Measurements from ENCODE around the gene TDRKH.
"Not testable (repeated sequence)": the region's sequence is repeated elsewhere in the genome, so short reads cannot be mapped to it uniquely, and the experiment has no call there.

The TDRKH gene

GRCh38 chr1:151801310-151801820 is 11.1 kb upstream of the TDRKH start:
- DNase-seq, result no peak

DNA sequence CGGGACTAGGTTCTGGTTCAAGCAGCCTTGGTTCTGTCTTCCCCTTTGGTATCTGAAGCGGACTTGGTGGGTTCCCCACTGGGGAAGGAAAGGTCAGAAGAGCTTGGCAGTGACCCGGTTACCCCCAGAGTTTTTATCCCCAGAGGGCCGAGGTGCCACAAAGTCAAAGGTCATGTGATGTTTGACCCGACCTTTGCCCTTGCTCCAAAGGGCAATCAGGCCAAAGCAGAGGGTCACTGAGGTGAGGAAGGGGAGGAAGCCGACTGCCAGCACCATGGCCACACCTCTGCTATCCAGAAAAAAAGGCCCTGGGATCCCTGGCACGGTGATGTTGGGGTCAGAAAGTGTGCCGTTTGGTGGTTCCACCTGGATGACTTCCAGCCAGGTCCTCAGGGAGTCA is 10.5 kb upstream of the TDRKH start:
- DNase-seq, result no peak

DNA sequence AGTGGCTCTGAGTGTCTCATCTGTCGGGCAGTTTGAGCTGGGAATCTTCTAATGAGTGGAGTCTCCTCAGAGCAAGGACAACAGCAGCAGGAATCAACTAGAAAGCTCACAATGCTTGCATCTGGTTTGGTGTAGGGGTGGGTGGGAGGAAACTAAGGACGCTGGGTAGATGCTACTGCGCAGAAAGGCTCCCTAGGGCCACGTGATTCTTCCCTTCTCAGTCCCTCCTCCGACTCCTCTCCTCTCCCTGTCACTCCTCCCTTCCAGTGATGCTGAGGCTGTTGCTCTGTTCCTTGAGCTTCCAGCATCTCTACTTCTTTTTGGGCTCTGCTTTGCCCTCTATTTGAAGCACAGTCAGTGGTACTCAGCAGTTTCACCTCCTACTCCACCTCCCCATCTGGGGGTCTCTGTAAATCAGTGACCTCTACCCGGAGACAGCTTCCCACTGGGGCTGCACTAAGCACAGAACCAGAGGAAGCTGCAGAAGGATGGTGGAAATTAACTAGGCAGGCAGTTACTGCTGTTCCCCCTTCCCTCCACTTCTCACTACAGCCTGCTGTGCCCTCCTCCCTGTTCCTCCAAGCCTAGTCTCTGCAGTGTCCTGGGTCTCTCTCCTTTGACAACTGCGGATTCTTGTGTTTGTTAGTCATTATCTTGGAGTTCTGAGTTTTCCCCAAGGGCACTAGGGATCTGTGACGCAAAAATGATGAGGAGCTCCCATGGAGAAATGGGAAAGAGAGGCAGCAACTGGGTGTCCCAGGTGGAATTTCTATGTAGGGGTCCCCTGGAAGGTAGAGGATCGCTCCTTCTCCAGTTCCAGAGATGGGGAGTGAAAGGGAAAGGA is 9.1 kb upstream of the TDRKH start:
- no peak for DNase-seq

DNA sequence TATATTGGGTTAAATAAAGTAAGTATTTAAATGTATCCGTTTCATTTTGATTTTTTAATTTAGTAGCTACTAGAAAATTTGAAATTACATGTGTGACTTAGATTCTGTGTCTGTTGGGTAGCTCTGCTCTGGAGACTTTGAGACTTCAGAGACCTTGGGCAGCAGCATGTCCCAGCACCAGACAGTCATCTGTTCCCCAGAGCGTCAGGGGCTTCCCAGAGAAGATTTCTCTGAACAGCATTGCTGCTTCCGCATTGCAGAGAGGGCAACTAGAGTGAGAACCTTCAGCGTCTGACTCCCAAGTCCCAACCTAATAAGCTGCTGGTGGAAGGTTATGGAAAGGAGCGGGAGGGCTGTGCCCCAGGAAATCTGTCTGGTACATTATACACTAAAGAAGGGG is 8.3 kb upstream of the TDRKH start:
- DNase-seq, result no peak

DNA sequence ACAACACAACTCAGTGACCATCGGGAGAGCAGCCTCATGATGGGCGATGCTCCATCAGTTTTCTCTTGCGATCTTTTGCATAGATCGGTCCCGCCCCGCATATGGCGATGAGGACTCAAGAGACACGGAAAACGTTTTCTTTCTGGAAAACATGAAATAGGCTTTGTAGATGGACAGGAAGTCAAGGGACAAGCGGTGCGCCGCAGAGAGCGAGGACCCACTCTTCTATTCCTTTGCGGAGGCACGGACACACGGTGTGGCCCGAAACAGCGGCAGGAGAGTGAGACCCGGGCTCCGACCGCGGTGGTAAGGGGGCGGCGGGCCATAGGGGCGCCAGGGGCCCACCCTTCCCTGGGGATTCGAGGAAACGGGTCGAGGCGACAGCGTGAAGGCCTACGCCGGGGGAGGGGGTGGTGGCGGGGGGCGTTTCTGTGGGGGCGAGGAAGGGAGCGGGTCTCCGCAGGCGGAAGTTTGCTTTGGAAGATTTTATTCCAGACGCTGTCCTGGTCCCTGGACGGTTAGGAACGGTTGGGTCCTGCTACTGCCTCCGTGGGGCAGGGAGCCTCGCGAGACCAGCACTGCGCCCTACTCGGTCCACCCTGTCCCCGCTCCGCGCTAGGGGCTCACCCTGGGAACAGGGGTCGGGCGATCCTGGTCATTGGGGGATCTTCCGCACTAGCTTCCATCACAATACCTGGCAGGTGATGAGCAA is 796 bp upstream of the TDRKH start:
- no peak for DNase-seq

DNA sequence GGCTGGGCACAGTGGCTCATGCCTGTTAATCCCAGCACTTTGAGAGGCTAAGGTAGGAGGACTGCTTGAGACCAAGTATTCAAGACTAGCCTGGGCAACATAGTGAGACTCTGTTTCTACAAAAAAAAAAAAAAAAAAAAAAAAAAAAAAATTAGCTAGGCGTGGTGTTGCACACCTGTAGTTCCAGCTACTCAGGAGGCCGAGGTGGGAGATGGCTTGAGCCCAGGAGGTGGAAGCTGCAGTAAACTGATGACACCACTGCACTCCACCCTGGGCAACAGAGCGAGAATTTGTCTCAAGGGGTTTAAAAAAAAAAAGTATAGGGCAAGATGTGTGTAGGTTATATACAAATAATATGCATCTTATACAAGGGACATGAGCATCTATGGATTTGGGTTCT is 2.6 kb downstream of the TDRKH start:
- DNase-seq, result no peak

DNA sequence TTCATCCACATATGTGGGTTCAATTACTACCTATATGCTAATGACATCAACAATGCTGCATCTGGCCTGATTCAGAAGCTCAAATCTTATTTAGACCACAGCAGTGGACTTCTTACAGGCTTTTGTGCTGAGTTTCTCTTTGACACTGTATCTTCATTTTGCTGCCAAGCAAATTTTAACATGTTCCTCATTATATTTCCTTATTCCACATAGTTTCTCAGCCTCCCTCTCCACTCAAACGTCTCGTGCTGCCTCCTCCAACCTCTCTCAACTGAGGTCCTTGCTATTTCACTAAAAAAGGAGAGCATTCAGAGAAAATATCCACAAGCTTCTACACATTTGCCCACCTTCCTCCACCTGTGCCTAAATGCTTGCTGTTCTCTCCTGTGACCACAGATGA is 6.5 kb downstream of the TDRKH start:
- no peak for DNase-seq

DNA sequence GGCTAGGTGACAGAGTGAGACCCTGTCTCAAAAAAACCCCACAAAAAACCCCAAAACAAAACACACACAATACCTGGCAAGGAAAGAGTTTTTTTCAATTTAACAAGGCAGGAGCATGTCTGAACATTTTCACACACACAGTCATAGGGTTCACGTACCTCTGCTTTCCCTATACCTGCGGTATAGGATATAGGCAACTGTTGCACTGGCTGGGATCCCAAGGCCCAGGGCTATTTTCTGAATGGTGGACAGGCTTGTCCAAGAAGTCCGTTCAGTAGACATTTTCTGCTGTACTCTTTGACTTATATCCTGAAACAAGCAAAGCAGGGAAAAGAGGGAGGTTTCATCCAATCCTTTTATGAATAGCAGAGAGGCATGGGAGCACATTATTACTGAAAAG is 7.6 kb downstream of the TDRKH start:
- DNase-seq, result no peak

- not testable (repeated sequence) for DNase-seq
These were observed 8.3 kb downstream of the TDRKH start for GRCh38 chr1:151782026-151782425.

DNA sequence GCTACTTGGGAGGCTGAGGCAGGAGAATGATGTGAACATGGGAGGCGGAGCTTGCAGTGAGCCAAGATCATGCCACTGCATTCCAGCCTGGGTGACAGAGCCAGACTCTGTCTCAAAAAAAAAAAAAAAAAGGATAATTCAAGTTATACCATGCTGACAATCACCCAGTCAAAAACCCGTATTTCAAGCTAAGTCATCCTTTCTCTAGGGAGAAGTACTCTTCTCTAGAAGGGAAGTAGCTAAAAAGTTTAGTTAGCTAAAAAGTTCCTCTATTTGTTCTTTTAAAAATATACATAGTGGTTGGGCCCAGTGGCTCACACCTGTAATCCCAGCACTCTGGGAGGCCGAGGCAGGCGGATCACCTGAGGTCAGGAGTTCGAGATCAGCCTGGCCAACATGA is 9.6 kb downstream of the TDRKH start:
- not testable (repeated sequence) for DNase-seq

- no peak for DNase-seq
These were observed 10.4 kb downstream of the TDRKH start for GRCh38 chr1:151779852-151780251.

- no peak for DNase-seq
These were observed 13.0 kb downstream of the TDRKH start for GRCh38 chr1:151777317-151777716.

DNA sequence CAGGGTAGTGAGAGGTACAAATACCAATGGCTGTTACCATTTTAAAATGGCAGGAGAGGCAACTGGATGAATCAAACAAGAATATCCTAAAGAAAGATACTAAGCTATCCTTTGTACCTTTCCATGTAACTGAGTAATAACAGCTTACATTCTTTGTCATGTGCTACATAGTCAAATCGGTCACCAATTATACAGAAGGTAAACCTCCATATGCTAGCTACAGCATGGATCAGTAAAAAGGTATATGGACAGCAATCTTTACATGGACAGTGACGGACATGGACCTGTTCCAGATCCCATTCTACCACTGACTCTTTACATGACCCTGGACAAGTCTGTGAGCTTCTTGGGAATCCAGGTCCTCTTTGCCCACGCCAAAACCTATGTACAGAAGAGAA is 13.6 kb downstream of the TDRKH start:
- DNase-seq, result no peak

GRCh38 chr1:151775894-151776664 is 14.2 kb downstream of the TDRKH start:
- no peak for DNase-seq

DNA sequence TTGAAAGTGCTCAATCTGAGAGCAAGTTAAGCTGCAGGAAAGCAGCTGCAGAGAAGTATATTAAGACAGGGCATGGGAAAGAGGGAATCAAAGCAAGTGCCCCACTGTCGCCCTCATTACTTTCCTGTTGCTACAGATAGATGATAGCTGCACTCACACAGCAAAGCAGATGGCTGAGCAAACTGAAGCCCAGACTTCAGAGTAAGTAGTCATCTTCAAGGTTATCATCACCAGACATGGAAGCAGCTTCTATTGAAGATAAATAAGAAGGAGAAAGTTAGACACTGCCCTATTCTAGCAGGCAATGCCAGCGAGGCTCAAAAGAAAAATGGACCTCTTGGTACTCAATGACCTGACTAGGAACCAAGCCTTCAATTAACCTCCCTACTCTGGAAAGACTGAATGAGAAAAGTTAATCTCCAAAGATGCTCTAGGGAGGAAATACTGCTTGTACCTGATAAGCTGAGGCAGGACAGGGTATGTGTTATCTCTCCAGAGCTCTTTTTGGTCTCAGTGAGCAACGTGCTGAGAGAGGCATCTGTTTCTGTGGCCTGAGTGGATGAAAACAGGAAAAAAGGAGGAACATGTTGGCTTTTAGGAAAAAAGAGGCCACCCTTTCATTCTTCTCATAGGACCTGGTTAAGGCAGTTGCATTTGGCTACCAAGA is 15.9 kb downstream of the TDRKH start:
- DNase-seq, result no peak

DNA sequence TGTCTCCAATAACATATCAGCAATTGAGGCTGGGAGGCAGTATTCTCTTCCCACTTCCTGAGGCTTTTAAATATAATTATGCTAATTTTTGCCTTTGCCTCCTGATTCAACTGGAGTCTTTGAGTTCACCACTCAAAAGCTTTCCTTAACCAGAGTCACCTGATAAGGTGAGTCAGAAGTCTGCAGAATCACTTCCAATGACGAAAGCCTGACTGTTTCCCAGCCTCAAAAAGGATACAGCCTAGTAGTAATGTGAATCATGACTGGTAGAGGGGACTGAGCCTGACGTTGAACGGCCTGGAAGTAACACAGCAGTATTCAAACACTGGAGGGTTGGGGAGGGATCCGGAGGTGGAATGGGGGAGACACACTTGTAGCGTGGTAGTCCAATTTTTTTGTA is 16.6 kb downstream of the TDRKH start:
- DNase-seq, result no peak

GRCh38 chr1:151769270-151769669 is 21.0 kb downstream of the TDRKH start:
- DNase-seq, result not testable (repeated sequence)

DNA sequence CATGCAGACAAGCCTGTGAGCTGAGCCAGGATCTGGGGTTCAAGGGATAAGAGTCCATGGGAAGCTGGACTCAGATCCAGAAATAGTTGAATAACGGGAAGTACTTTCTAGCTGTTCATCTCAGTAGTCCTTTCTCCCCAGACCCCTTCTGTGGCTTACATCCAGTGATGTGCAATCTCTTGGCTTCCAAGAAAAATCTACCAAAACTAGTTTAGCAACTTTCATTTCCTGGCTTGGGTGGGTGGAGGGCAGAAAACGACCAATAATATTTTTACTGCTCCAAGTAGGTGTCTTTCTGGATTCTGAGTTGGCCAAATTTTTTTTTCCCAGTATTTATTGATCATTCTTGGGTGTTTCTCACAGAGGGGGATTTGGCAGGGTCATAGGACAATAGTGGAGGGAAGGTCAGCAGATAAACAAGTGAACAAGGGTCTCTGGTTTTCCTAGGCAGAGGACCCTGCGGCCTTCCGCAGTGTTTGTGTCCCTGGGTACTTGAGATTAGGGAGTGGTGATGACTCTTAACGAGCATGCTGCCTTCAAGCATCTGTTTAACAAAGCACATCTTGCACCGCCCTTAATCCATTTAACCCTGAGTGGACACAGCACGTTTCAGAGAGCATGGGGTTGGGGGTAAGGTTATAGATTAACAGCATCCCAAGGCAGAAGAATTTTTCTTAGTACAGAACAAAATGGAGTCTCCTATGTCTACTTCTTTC is 21.8 kb downstream of the TDRKH start:
- not testable (repeated sequence) for DNase-seq

GRCh38 chr1:151763990-151764389 is 26.3 kb downstream of the TDRKH start:
- DNase-seq, result no peak

DNA sequence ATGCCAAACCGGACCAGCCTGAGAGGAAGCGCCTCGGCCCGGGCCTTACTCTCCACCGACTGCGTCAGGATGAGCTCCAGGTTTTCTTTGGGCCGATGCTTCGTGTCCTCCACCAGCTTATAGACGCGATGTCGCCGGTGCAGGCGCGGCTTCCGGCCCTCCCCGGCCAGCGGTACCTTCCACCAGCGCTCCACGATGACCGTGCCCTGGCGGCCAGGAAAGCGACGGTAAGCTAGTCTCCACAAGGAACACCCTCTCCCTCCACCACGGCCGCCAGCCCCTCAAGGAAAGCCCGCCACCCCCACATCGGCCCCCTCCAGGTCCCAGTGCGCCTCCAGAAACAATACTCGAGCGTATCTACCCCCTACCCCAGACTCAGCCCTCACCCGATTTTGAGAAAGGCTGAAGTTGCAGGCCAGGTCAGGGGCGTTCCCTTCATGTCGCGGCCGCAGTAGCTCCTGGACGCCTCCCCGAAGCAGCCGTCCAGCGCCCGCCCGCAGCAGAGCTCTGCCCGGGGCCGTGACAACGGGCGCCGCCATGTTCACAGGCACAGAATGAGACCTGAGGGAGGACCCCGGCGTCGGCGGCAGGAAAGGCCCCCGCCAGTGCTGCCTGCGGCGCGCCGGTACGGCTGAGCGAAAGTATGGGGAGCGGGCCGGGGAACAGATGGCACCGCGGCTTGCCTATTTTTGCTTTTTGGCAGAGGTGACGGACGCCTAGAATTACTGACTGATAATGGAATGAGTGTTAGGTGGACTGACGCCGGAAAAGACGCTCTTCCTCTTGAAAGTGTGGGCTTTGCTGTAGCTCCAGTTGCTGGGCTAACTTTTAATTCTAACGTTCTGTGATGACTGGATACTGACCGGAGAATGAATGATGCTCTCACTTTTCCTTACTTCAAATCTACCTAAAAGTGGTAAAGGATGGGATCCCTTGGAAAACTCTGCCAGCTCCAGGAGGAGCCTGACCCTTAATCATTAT is 27.1 kb downstream of the TDRKH start, which contains the start of gene MRPL9:
MRPL9 (minus strand) TSS at position 556 of the 981 bp plus-strand sequence; CDS start at position 539, 17 bp downstream.
- DNase-seq, result peak; percentile 85
